T1000 (cell line): ENCODE measurements around the gene LRP3.

Experiments
- DNase-seq: peaks from one replicate; lab custom pipeline; 2025; ENCODE audit warnings: mixed read lengths; lab: John Stamatoyannopoulos, UW

Gene LRP3

DNA sequence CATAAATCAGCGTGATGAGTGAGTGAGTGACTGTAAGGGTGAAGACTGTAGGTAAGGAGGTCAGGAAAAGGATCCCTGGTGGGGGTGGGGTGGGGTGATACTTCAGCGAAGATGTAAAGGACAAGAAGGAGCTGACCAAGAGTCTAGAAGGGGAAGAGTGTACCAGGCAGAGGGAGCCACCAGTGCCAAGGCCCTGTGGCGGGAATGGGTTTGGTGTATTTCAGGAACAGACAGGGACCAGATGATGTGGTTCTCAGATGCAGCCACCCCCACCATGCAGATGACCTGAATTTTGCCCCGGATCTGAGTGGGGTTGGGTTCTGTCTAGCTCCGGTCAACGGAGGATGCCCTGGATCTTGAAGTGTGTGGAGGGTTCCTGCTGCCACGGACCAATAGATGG is 61.7 kb downstream of the LRP3 start:
- DNase-seq = no peak

DNA sequence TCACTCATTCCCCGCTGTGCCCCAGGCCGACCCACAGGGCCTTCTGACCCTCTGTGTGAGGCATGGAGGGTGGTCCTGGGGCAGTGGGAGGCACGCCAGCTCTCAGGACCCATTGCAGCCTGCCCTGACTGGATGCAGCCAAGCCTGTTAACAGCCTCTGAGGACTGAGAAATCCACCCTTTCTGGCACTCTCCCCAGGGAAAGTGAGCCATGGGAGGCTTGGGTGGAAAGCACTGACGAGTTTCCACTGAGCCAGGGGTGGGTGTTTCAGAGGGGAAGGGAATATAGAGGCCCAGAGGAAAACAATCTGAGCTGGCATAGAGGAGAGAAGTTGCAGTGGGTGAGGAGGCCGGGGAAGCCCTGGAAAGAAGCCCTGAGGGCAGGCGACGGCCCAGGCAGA is 62.1 kb downstream of the LRP3 start:
- no peak for DNase-seq

DNA sequence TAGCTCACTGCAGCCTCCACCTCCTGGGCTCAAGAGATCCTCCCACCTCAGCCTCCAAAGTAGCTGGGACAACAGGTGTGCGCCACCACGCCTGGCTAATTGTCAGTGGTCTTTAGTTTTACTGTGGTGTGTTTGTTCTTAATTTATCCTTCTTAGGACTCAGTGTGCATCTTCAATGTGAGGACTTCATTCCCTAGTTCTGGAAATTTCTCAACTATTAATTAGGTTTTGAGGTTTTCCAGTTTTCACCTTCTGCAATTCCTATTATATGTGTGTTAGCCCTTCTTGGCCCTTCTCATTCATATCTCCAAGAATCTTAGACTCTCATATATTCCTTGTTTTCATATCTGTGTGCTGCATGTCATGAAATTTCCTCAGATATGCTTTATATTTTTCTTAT is 63.7 kb downstream of the LRP3 start:
- no peak for DNase-seq
